Skin of body (tissue), 2 donors: Measurements from ENCODE around the gene NEURL3. TPM values are rescaled to one million over a fixed set of nuclear protein-coding genes. Genes with fewer than 3 reads are reported as not detected.

Experiments
- DNase-seq: peaks from one replicate; lab custom pipeline; 2025; lab: John Stamatoyannopoulos, UW
- total RNA-seq: library from RNA; depleted of rRNA; stranded (reverse); fragments of >200 nt; gene quantifications from one replicate; pipeline ENCODE4 v1.2.3, GENCODE V29; 2014

Gene NEURL3
- total RNA-seq, 1 donor from 2014 or later = 0.10 TPM

- no peak for DNase-seq
These were observed 35.0 kb upstream of the NEURL3 start for GRCh38 chr2:96540136-96540535.

- no peak for DNase-seq
These were observed 34.2 kb upstream of the NEURL3 start for GRCh38 chr2:96539215-96539920.

GRCh38 chr2:96538487-96539214 lies 33.5 kb upstream of the NEURL3 start:
- DNase-seq = no peak

GRCh38 chr2:96537734-96538486 lies 32.8 kb upstream of the NEURL3 start:
- DNase-seq = no peak

GRCh38 chr2:96537066-96537733 lies 32.0 kb upstream of the NEURL3 start:
- peak; percentile 43 for DNase-seq

- DNase-seq = peak; percentile 94
These were observed 31.4 kb upstream of the NEURL3 start, which contains the start of gene ARID5A for GRCh38 chr2:96536445-96537065. Gene ARID5A (plus strand): TSS chr2:96536752. CDS start chr2:96536827, 75 bp downstream.

GRCh38 chr2:96535331-96535730 lies 30.2 kb upstream of the NEURL3 start:
- DNase-seq = no peak

GRCh38 chr2:96534701-96535181 lies 29.6 kb upstream of the NEURL3 start:
- no peak for DNase-seq

GRCh38 chr2:96534141-96534540 lies 29.0 kb upstream of the NEURL3 start:
- no peak for DNase-seq

- peak; percentile 88 for DNase-seq
These were observed 28.3 kb upstream of the NEURL3 start for GRCh38 chr2:96533292-96534073.

GRCh38 chr2:96532641-96533291 lies 27.6 kb upstream of the NEURL3 start:
- no peak for DNase-seq

- DNase-seq = peak; percentile 99
These were observed 26.8 kb upstream of the NEURL3 start for GRCh38 chr2:96531872-96532505.

GRCh38 chr2:96531366-96531765 lies 26.2 kb upstream of the NEURL3 start:
- no peak for DNase-seq

- no peak for DNase-seq
These were observed 25.6 kb upstream of the NEURL3 start for GRCh38 chr2:96530474-96531357.

- no peak for DNase-seq
These were observed 24.9 kb upstream of the NEURL3 start for GRCh38 chr2:96530144-96530430.

GRCh38 chr2:96529376-96530143 lies 24.4 kb upstream of the NEURL3 start:
- DNase-seq = no peak

GRCh38 chr2:96528700-96529375 lies 23.7 kb upstream of the NEURL3 start:
- no peak for DNase-seq
